Panc1 (cell line): ENCODE measurements around the gene MS4A3. TPM values are rescaled to one million over a fixed set of nuclear protein-coding genes. Genes with fewer than 3 reads are reported as not detected.

Experiments
- ATAC-seq: fragments of 200-7000 bp; cut with Tn5 transposase; 2 replicates; pipeline ENCODE4 v1.9.1; 2020; ENCODE audit warnings: mild to moderate bottlenecking, moderate library complexity
- BruUV-seq: library from RNA; stranded (reverse); fragments of 400-500 nt; replicated peaks from 2 replicates; lab custom pipeline; 2021; lab: Mats Ljungman, UMichigan
- CTCF ChIA-PET: fragments of 300-600 bp; sonication (Branson Sonifier 250); formaldehyde crosslinking; loops from one replicate; lab custom pipeline; 2022; ENCODE audit warnings: antibody characterized with exemption; lab: Charles Lee
- POLR2A ChIA-PET: fragments of 300-600 bp; sonication (Branson Sonifier 250); formaldehyde crosslinking; loops from one replicate; lab custom pipeline; 2022; ENCODE audit warnings: antibody characterized with exemption; lab: Charles Lee
- DNase-seq: peaks from one replicate; pipeline ENCODE4 v3.0.0-alpha.2; 2010; ENCODE audit warnings: low read depth, low spot score
- H3K27ac ChIP-seq: 2 replicates; pipeline ENCODE4 v1.5.1; 2011; ENCODE audit warnings: mild to moderate bottlenecking, low read length, inconsistent platforms
- H3K27me3 ChIP-seq: fragments of 200-500 bp; sonication (Bioruptor generic); 2 replicates; pipeline ENCODE4 v1.6.0; 2014; ENCODE audit warnings: low read length, inconsistent platforms; ENCODE audit not compliant: control insufficient read depth, insufficient read depth
- H3K36me3 ChIP-seq: fragments of 200-500 bp; sonication (Bioruptor generic); 2 replicates; pipeline ENCODE4 v1.5.1; 2014; ENCODE audit warnings: inconsistent platforms, mild to moderate bottlenecking, low read length, moderate library complexity; ENCODE audit not compliant: control insufficient read depth, insufficient read depth
- H3K4me1 ChIP-seq: 2 replicates; pipeline ENCODE4 v1.5.1; 2011; ENCODE audit warnings: inconsistent platforms, mild to moderate bottlenecking, low read length, moderate library complexity; ENCODE audit not compliant: control insufficient read depth, insufficient read depth
- H3K4me3 ChIP-seq, 2 experiments: 2 replicates each; pipeline ENCODE4 v1.5.1; 2011 to 2012; ENCODE audit warnings: low read depth in 2 of 2, low read length in 2 of 2, mild to moderate bottlenecking in 2 of 2, inconsistent platforms in 1 of 2, moderate library complexity in 1 of 2
- H3K9me3 ChIP-seq: fragments of 200-500 bp; sonication (Bioruptor generic); 2 replicates; pipeline ENCODE4 v1.5.1; 2014; ENCODE audit warnings: low read depth, mild to moderate bottlenecking, inconsistent platforms, low read length, moderate library complexity; ENCODE audit not compliant: control insufficient read depth, insufficient read depth
- CTCF ChIP-seq: fragments of 450-650 bp; IDR thresholded peaks from 2 replicates; pipeline ENCODE4 v1.5.1; 2017; ENCODE audit warnings: mild to moderate bottlenecking
- POLR2AphosphoS5 ChIP-seq: IDR thresholded peaks from 2 replicates; pipeline ENCODE4 v1.6.1; 2012; ENCODE audit warnings: mild to moderate bottlenecking, low read depth, low read length, moderate library complexity
- SIN3A ChIP-seq: IDR thresholded peaks from 2 replicates; pipeline ENCODE4 v1.6.1; 2012; ENCODE audit warnings: low read depth, mild to moderate bottlenecking, low read length, moderate library complexity, borderline replicate concordance; ENCODE audit not compliant: insufficient read depth
- TCF7L2 ChIP-seq: IDR thresholded peaks from 2 replicates; pipeline ENCODE4 v1.6.1; 2011; ENCODE audit warnings: mild to moderate bottlenecking, low read depth, low read length, inconsistent platforms
- in situ Hi-C: cut with HindIII; loops from 2 replicates; pipeline ENCODE4 v1.10.0; 2016; ENCODE audit warnings: low sequenced_read_pairs, low pct_unique_long_range_greater_than_20kb
- intact Hi-C: fragments of 100-400 bp; cut with micrococcal nuclease; formaldehyde crosslinking; loops from one replicate; pipeline ENCODE4 v1.10.0; 2022; ENCODE audit not compliant: unreplicated experiment
- total RNA-seq: library from RNA; stranded (reverse); gene quantifications from one replicate; pipeline ENCODE4 v1.2.1, GENCODE V29; 2021; ENCODE audit not compliant: unreplicated experiment
- TF ChIP-seq, protein P1 (sequence below), 2 experiments: IDR thresholded peaks; 2 replicates each; pipeline ENCODE4 v1.6.1; 2011 to 2012; ENCODE audit warnings: low read depth in 2 of 2, control low read depth in 1 of 2, low read length in 1 of 2, mild to moderate bottlenecking in 1 of 2, moderate library complexity in 1 of 2; ENCODE audit not compliant: insufficient read depth in 1 of 2

Gene MS4A3
- total RNA-seq, 1 experiment from 2014 or later = 0.13 TPM

DNA sequence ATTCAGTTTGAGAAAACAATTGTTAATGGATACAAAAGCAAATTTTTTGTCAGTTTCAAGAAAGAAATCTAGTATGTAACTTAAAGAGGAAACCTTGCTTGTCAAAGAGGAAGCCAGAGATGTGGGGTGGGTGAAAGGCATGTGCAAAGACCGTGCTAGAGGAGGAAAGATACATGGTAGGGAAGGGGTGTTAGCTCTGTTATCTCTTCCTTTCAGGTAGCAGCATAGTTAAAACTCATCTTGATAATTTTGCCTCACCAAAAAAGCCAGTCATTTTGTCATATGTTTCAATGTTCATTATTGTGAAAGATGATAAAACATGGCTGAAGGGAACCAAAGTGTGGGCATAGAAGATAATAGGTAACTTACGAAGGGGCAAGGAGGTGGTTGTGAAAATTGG lies 29.4 kb downstream of the MS4A3 start:
- intact Hi-C loops = no loop called here

GRCh38 chr11:60087239-60087638 lies 30.8 kb downstream of the MS4A3 start:
- no peaks in the 10 kb centered on the region for H3K4me1 ChIP-seq
- no TSS peak for BruUV-seq
- H3K27ac ChIP-seq = no peak overlapping the region
- in situ Hi-C loops (no loop called here), intact Hi-C loops (no loop called here)
- no peak overlapping the region for H3K4me3 ChIP-seq
- no peak for TF ChIP-seq POLR2AphosphoS5
- TF ChIP-seq SIN3A = no peak
- TF ChIP-seq TCF7L2 = no peak
- no peak for TF ChIP-seq CTCF
- TF ChIP-seq, protein P1, sequence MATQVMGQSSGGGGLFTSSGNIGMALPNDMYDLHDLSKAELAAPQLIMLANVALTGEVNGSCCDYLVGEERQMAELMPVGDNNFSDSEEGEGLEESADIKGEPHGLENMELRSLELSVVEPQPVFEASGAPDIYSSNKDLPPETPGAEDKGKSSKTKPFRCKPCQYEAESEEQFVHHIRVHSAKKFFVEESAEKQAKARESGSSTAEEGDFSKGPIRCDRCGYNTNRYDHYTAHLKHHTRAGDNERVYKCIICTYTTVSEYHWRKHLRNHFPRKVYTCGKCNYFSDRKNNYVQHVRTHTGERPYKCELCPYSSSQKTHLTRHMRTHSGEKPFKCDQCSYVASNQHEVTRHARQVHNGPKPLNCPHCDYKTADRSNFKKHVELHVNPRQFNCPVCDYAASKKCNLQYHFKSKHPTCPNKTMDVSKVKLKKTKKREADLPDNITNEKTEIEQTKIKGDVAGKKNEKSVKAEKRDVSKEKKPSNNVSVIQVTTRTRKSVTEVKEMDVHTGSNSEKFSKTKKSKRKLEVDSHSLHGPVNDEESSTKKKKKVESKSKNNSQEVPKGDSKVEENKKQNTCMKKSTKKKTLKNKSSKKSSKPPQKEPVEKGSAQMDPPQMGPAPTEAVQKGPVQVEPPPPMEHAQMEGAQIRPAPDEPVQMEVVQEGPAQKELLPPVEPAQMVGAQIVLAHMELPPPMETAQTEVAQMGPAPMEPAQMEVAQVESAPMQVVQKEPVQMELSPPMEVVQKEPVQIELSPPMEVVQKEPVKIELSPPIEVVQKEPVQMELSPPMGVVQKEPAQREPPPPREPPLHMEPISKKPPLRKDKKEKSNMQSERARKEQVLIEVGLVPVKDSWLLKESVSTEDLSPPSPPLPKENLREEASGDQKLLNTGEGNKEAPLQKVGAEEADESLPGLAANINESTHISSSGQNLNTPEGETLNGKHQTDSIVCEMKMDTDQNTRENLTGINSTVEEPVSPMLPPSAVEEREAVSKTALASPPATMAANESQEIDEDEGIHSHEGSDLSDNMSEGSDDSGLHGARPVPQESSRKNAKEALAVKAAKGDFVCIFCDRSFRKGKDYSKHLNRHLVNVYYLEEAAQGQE (IDR thresholded peaks at IDR 0.05; ENCODE audit: insufficient read depth in 1 of 2, low read depth in 2 of 2, low read length in 1 of 2) = no peak
- ChIA-PET POLR2A (no interaction called here), CTCF (no interaction called here)
- no peaks in the 10 kb centered on the region for H3K36me3 ChIP-seq
- ATAC-seq (no peak), DNase-seq (no peak)
- no peaks in the 10 kb centered on the region for H3K9me3 ChIP-seq
- H3K27me3 ChIP-seq = no peaks in the 10 kb centered on the region; the same call in 1 of the 2 replicates

More for the DNA sequence above, 29.4 kb downstream of the MS4A3 start:
- in situ Hi-C loops = no loop called here
- Histone ChIP-seq H3K27ac (no peak overlapping the region), H3K4me3 (no peak overlapping the region), H3K27me3 (no peaks in the 10 kb centered on the region), H3K4me1 (no peaks in the 10 kb centered on the region), H3K9me3 (no peaks in the 10 kb centered on the region), H3K36me3 (no peaks in the 10 kb centered on the region)
- BruUV-seq = no TSS peak
- ATAC-seq (no peak), DNase-seq (no peak)
- CTCF ChIA-PET = no interaction called here
- POLR2A ChIA-PET = no interaction called here
- TF ChIP-seq POLR2AphosphoS5 (no peak), TCF7L2 (no peak)

GRCh38 chr11:60088364-60088763 lies 31.9 kb downstream of the MS4A3 start, which contains the start of gene MS4A2:
MS4A2 (plus strand) TSS chr11:60088664; CDS start chr11:60088766, 102 bp downstream.
- no peaks in the 10 kb centered on the region for H3K36me3 ChIP-seq
- CTCF ChIA-PET = no interaction called here
- no peak for TF ChIP-seq SIN3A
- TF ChIP-seq, protein P1 (IDR thresholded peaks at IDR 0.05; ENCODE audit: insufficient read depth in 1 of 2, low read depth in 2 of 2, low read length in 1 of 2) = no peak
- no peak for TF ChIP-seq CTCF
- no peak for TF ChIP-seq POLR2AphosphoS5
- TF ChIP-seq TCF7L2 = no peak

More at GRCh38 chr11:60088364-60088763, 31.9 kb downstream of the MS4A3 start, which contains the start of gene MS4A2:
- ATAC-seq (no peak), DNase-seq (no peak)
- in situ Hi-C loops = no loop called here
- Histone ChIP-seq H3K9me3 (no peaks in the 10 kb centered on the region), H3K4me3 (no peak within 1 kb of the TSS), H3K27me3 (no peaks in the 10 kb centered on the region; the same call in 1 of the 2 replicates), H3K4me1 (no peaks in the 10 kb centered on the region), H3K27ac (no peak within 1 kb of the TSS)
- BruUV-seq = no TSS peak
- POLR2A ChIA-PET = no interaction called here
- intact Hi-C loops = no loop called here
